Sigmoid colon (tissue), 3 donors: ENCODE measurements around the gene SSC4D.
"Not testable (repeated sequence)": the region's sequence is repeated elsewhere in the genome, so short reads cannot be mapped to it uniquely, and the experiment has no call there.

ENCODE experiments used
- POLR2A ChIP-seq, 2 donors: fragments of 450-650 bp; IDR thresholded peaks; one replicate each; pipeline ENCODE4 v1.6.1; 2016; ENCODE audit warnings: antibody characterized with exemption in 2 of 2, mild to moderate bottlenecking in 2 of 2, moderate library complexity in 2 of 2
- TF ChIP-seq, protein P1 (sequence below), 4 experiments: fragments of 450-650 bp in 3 of 4; fragments of 200-600 bp in 1 of 4; IDR thresholded peaks; one replicate each; pipeline ENCODE4 v1.5.1; 2016 to 2019; ENCODE audit warnings: antibody characterized with exemption in 4 of 4, mild to moderate bottlenecking in 3 of 4, moderate library complexity in 2 of 4

DNA sequence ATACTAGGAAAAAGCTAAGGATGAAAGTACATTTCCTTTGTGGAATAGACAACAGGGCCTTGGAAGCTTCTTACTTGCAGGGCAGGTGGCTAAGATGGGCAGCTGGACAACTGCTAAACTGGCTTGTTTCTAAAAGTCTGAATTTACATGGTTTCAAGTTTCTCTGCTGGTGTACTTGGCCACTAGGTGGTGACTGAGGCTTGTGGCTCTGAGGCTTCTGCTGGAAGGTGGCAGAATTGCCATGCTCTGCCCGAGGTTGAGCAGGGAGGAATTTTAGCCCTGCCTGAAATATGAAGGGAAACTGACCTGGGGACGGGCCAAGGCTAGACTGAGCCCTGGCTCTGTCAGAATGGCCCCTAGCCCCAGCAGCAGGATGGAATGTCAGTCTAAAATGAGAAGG lies 28.4 kb upstream of the SSC4D start:
- not testable (repeated sequence) for TF ChIP-seq POLR2A (IDR thresholded peaks at IDR 0.05)
- TF ChIP-seq, protein P1, sequence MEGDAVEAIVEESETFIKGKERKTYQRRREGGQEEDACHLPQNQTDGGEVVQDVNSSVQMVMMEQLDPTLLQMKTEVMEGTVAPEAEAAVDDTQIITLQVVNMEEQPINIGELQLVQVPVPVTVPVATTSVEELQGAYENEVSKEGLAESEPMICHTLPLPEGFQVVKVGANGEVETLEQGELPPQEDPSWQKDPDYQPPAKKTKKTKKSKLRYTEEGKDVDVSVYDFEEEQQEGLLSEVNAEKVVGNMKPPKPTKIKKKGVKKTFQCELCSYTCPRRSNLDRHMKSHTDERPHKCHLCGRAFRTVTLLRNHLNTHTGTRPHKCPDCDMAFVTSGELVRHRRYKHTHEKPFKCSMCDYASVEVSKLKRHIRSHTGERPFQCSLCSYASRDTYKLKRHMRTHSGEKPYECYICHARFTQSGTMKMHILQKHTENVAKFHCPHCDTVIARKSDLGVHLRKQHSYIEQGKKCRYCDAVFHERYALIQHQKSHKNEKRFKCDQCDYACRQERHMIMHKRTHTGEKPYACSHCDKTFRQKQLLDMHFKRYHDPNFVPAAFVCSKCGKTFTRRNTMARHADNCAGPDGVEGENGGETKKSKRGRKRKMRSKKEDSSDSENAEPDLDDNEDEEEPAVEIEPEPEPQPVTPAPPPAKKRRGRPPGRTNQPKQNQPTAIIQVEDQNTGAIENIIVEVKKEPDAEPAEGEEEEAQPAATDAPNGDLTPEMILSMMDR (IDR thresholded peaks at IDR 0.05): peak in 2 of 4 experiments; percentile 31 to 63
